H1 (cell line): ENCODE results near the gene RANBP17. TPM values are rescaled to one million over a fixed set of nuclear protein-coding genes. Genes with fewer than 3 reads are reported as not detected.

ENCODE experiments used
- CTCF ChIA-PET: fragments of 300-600 bp; sonication (Branson Sonifier 250); formaldehyde crosslinking; loops from one replicate; lab custom pipeline; 2021; ENCODE audit not compliant: partially characterized antibody; lab: Charles Lee
- POLR2A ChIA-PET: fragments of 300-600 bp; sonication (Branson Sonifier 250); formaldehyde crosslinking; loops from one replicate; lab custom pipeline; 2021; ENCODE audit warnings: inconsistent platforms; ENCODE audit not compliant: partially characterized antibody; lab: Charles Lee
- DNase-seq, 2 experiments: peaks; one replicate each; pipeline versions ENCODE4 v3.0.0 to v3.0.0-alpha.2; 2010 to 2022; ENCODE audit warnings: low spot score in 2 of 2, low read depth in 1 of 2, mixed read lengths in 1 of 2
- FAIRE-seq: peaks from 2 replicates; lab custom pipeline; 2011; peaks lifted over from hg19 to GRCh38; lab: Jason Lieb, UNC
- H2AFZ ChIP-seq: 2 replicates; pipeline ENCODE4 v1.8.1; 2012; ENCODE audit warnings: low read length, inconsistent platforms
- H2AK5ac ChIP-seq: 2 replicates; pipeline ENCODE4 v1.6.1; 2013; ENCODE audit warnings: low read depth, low read length
- H2BK120ac ChIP-seq: replicated peaks from 2 replicates; pipeline ENCODE3; 2013; ENCODE audit warnings: low read depth, low read length, inconsistent platforms
- H2BK12ac ChIP-seq: 2 replicates; pipeline ENCODE4 v1.6.1; 2013; ENCODE audit warnings: low read depth, low read length
- H2BK15ac ChIP-seq: 2 replicates; pipeline ENCODE4 v1.6.1; 2013; ENCODE audit warnings: low read length
- H2BK20ac ChIP-seq: 2 replicates; pipeline ENCODE4 v1.6.1; 2013; ENCODE audit warnings: low read length
- H2BK5ac ChIP-seq: 2 replicates; pipeline ENCODE4 v1.6.1; 2013; ENCODE audit warnings: low read depth, low read length
- H3K14ac ChIP-seq: 2 replicates; pipeline ENCODE4 v1.6.1; 2013; ENCODE audit warnings: inconsistent platforms; ENCODE audit not compliant: insufficient read length
- H3K18ac ChIP-seq: 2 replicates; pipeline ENCODE4 v1.6.1; 2013; ENCODE audit warnings: low read length; ENCODE audit errors: extremely low read depth
- H3K23ac ChIP-seq: 2 replicates; pipeline ENCODE4 v1.6.1; 2013; ENCODE audit warnings: inconsistent platforms; ENCODE audit not compliant: insufficient read length
- H3K23me2 ChIP-seq: 2 replicates; pipeline ENCODE4 v1.6.1; 2013; ENCODE audit warnings: low read depth, low read length
- H3K27ac ChIP-seq: 2 replicates; pipeline ENCODE4 v1.6.1; 2011; ENCODE audit warnings: low read depth, low read length, inconsistent platforms
- H3K27me3 ChIP-seq, 4 experiments: replicated peaks in 1 of 4; 1 replicate in 1 of 4; 2 replicates in 3 of 4; pipeline versions ENCODE4 v1.6.1 to v1.8.1; 2011 to 2013; ENCODE audit warnings: low read length in 3 of 4, mild to moderate bottlenecking in 3 of 4, inconsistent platforms in 2 of 4, mixed read lengths in 2 of 4, moderate library complexity in 1 of 4; ENCODE audit not compliant: control insufficient read depth in 3 of 4, insufficient read depth in 3 of 4; ENCODE audit errors: extremely low read depth in 1 of 4
- H3K36me3 ChIP-seq, 4 experiments: 2 replicates each; pipeline versions ENCODE4 v1.6.1 to v1.8.1; 2011 to 2013; ENCODE audit warnings: mild to moderate bottlenecking in 4 of 4, low read length in 3 of 4, moderate library complexity in 2 of 4, control low read depth in 1 of 4, inconsistent platforms in 1 of 4; ENCODE audit not compliant: insufficient read depth in 4 of 4, control insufficient read depth in 2 of 4
- H3K4ac ChIP-seq: replicated peaks from 2 replicates; pipeline ENCODE3; 2013; ENCODE audit warnings: low read length, low read depth, mixed read lengths, inconsistent platforms; ENCODE audit not compliant: insufficient read length
- H3K4me1 ChIP-seq, 4 experiments: replicated peaks in 1 of 4; 1 replicate in 1 of 4; 2 replicates in 3 of 4; pipeline versions ENCODE4 v1.6.1 to v1.8.1; 2011 to 2013; ENCODE audit warnings: low read length in 3 of 4, inconsistent platforms in 2 of 4, mixed read lengths in 1 of 4; ENCODE audit not compliant: insufficient read depth in 4 of 4, control insufficient read depth in 3 of 4
- H3K4me2 ChIP-seq, 2 experiments: 2 replicates each; pipeline versions ENCODE4 v1.6.1 to v1.8.1; 2011 to 2013; ENCODE audit warnings: low read depth in 2 of 2, low read length in 2 of 2, control low read depth in 1 of 2, inconsistent platforms in 1 of 2, mild to moderate bottlenecking in 1 of 2; ENCODE audit not compliant: insufficient read depth in 1 of 2
- H3K4me3 ChIP-seq, 4 experiments: fragments of 200-600, 300-600 bp in 1 of 4; sonication (generic), shearing (Covaris generic), sonication (Bioruptor Twin) in 1 of 4; 2 replicates each; pipeline versions ENCODE4 v1.5.1 to v1.8.1; 2011 to 2016; ENCODE audit warnings: low read length in 4 of 4, low read depth in 3 of 4, control low read depth in 2 of 4, inconsistent platforms in 2 of 4, mild to moderate bottlenecking in 2 of 4, mixed read lengths in 1 of 4, moderate library complexity in 1 of 4; ENCODE audit not compliant: insufficient read depth in 2 of 4; ENCODE audit errors: extremely low read depth in 1 of 4
- H3K56ac ChIP-seq: replicated peaks from 2 replicates; pipeline ENCODE3; 2013; ENCODE audit warnings: low read depth, mild to moderate bottlenecking, mixed read lengths, low read length, inconsistent platforms; ENCODE audit not compliant: insufficient read length
- H3K79me1 ChIP-seq: 2 replicates; pipeline ENCODE4 v1.6.1; 2013; ENCODE audit warnings: low read depth, low read length, control low read depth
- H3K79me2 ChIP-seq, 2 experiments: 2 replicates each; pipeline versions ENCODE4 v1.6.1 to v1.8.1; 2012 to 2013; ENCODE audit warnings: low read length in 2 of 2, mild to moderate bottlenecking in 2 of 2, inconsistent platforms in 1 of 2; ENCODE audit not compliant: insufficient read depth in 2 of 2, control insufficient read depth in 1 of 2
- H3K9ac ChIP-seq, 4 experiments: replicated peaks in 1 of 4; 1 replicate in 1 of 4; 2 replicates in 3 of 4; pipeline versions ENCODE4 v1.6.1 to v1.8.1; 2011 to 2013; ENCODE audit warnings: low read depth in 3 of 4, low read length in 3 of 4, control low read depth in 2 of 4, mild to moderate bottlenecking in 2 of 4, moderate library complexity in 2 of 4, inconsistent platforms in 1 of 4; ENCODE audit errors: extremely low read depth in 1 of 4
- H3K9me3 ChIP-seq, 2 experiments: 2 replicates each; pipeline versions ENCODE4 v1.6.1 to v1.8.1; 2012 to 2013; ENCODE audit warnings: mild to moderate bottlenecking in 2 of 2, moderate library complexity in 2 of 2, control low read depth in 1 of 2, inconsistent platforms in 1 of 2, low read depth in 1 of 2, low read length in 1 of 2, mixed read lengths in 1 of 2; ENCODE audit not compliant: insufficient read depth in 2 of 2
- H4K20me1 ChIP-seq, 2 experiments: replicated peaks in 1 of 2; 2 replicates each; pipeline versions ENCODE3 to v1.8.1; 2011 to 2013; ENCODE audit warnings: inconsistent platforms in 2 of 2, low read length in 2 of 2, mild to moderate bottlenecking in 1 of 2; ENCODE audit not compliant: insufficient read depth in 2 of 2, control insufficient read depth in 1 of 2
- H4K5ac ChIP-seq: 2 replicates; pipeline ENCODE4 v1.6.1; 2013; ENCODE audit warnings: low read length, low read depth, mixed read lengths, inconsistent platforms; ENCODE audit not compliant: insufficient read length
- H4K8ac ChIP-seq: 2 replicates; pipeline ENCODE4 v1.8.0; 2013; ENCODE audit warnings: mild to moderate bottlenecking, moderate library complexity, low read length, inconsistent platforms; ENCODE audit not compliant: insufficient read depth; ENCODE audit errors: extremely low read depth
- H4K91ac ChIP-seq: replicated peaks from 2 replicates; pipeline ENCODE3; 2013; ENCODE audit warnings: low read length, mixed read lengths, inconsistent platforms; ENCODE audit not compliant: insufficient read length
- BACH1 ChIP-seq: IDR thresholded peaks from 2 replicates; pipeline ENCODE4 v1.6.1; 2012; ENCODE audit warnings: low read length, improper control_type of control experiment
- GABPA ChIP-seq: IDR thresholded peaks from 2 replicates; pipeline ENCODE4 v1.6.1; 2011; ENCODE audit warnings: mild to moderate bottlenecking, low read length, moderate library complexity, borderline replicate concordance; ENCODE audit not compliant: insufficient read depth
- HDAC6 ChIP-seq: IDR thresholded peaks from one replicate; pipeline ENCODE4 v1.7.1; 2012; ENCODE audit warnings: low read depth, mild to moderate bottlenecking, inconsistent platforms, low read length, moderate library complexity
- RXRA ChIP-seq: IDR thresholded peaks from 2 replicates; pipeline ENCODE4 v1.6.1; 2011; ENCODE audit warnings: low read depth, mild to moderate bottlenecking, low read length, moderate library complexity; ENCODE audit not compliant: insufficient read depth
- SP1 ChIP-seq: IDR thresholded peaks from 2 replicates; pipeline ENCODE4 v1.6.1; 2011; ENCODE audit warnings: low read depth, low read length
- TEAD4 ChIP-seq: IDR thresholded peaks from 2 replicates; pipeline ENCODE4 v1.6.1; 2012; ENCODE audit warnings: low read depth, low read length, inconsistent platforms, mixed read lengths
- WGBS, 2 experiments: shearing (Covaris generic) in 1 of 2; methylation state at CpG; one replicate each; pipeline versions ENCODE4 v1.1.6 to v1.1.7; 2013 to 2015; ENCODE audit warnings: low lambda C conversion rate in 2 of 2, mixed read lengths in 2 of 2, inconsistent platforms in 1 of 2, low coverage in 1 of 2, missing lambda C conversion rate in 1 of 2; ENCODE audit not compliant: insufficient replicate concordance in 2 of 2, insufficient coverage in 1 of 2, insufficient read length in 1 of 2; ENCODE audit errors: extremely low coverage in 1 of 2, missing lambda C conversion rate in 1 of 2; 5-methylcytosine and 5-hydroxymethylcytosine counted together
- polyA plus RNA-seq, 7 experiments: library from polyadenylated mRNA; depleted of rRNA in 3 of 7; stranded (reverse) in 5 of 7; unstranded in 2 of 7; fragments of >200 nt in 5 of 7; fragments of 200-250 nt in 2 of 7; gene quantifications; 1 replicate in 5 of 7; 2 replicates in 1 of 7; 4 replicates in 1 of 7; pipeline versions ENCODE4 v1.2.1 to v1.2.3, GENCODE V29; 2011 to 2013; ENCODE audit warnings: missing spikeins in 2 of 7, mixed read lengths in 2 of 7
- total RNA-seq: library from RNA; stranded (reverse); fragmentation: NEBNext Ultra II Directional; extraction: Animal tissue kit (Norgen Biotek cat#: 25700); gene quantifications from 2 replicates; pipeline ENCODE4 v1.2.1, GENCODE V29; 2021

Gene RANBP17
- total and polyA plus RNA-seq, 2 of the 8 experiments (the other 6 are each of a cell fraction or from before 2014, with no cell fraction given) = 8.6 to 21.3 TPM

GRCh38 chr5:170848033-170848432 lies 13.8 kb upstream of the RANBP17 start:
- no peaks in the 10 kb centered on the region for H4K20me1 ChIP-seq
- no peak overlapping the region for H2BK12ac ChIP-seq
- H3K4me3 ChIP-seq = no peak overlapping the region
- no peak overlapping the region for H3K14ac ChIP-seq
- no peak overlapping the region for H2BK15ac ChIP-seq
- no peak overlapping the region for H3K23ac ChIP-seq
- no peaks in the 10 kb centered on the region for H3K79me1 ChIP-seq
- ChIA-PET CTCF (no interaction called here), POLR2A (no interaction called here)
- H3K4me1 ChIP-seq = no peaks in the 10 kb centered on the region
- TF ChIP-seq TEAD4 (no peak), BACH1 (no peak), GABPA (no peak), SP1 (no peak), RXRA (no peak), HDAC6 (no peak)
- no peak for FAIRE-seq
- no peak overlapping the region for H3K56ac ChIP-seq
- no peak overlapping the region for H3K9ac ChIP-seq
- no peaks in the 10 kb centered on the region for H3K79me2 ChIP-seq
- no peak overlapping the region for H4K91ac ChIP-seq
- no peaks in the 10 kb centered on the region for H3K36me3 ChIP-seq
- no peak overlapping the region for H2BK5ac ChIP-seq
- 92% methylated on average over 5 of the region's 5 CpGs; no CpG with 5 or more reads in 1 of the 2 experiments for WGBS, 2 experiments
- H2AK5ac ChIP-seq = no peak overlapping the region
- H2BK20ac ChIP-seq = no peak overlapping the region
- no peak overlapping the region for H3K18ac ChIP-seq
- H2AFZ ChIP-seq = no peak overlapping the region
- no peak overlapping the region for H3K27ac ChIP-seq
- H3K4me2 ChIP-seq = no peak overlapping the region
- H3K9me3 ChIP-seq = no peaks in the 10 kb centered on the region
- no peaks in the 10 kb centered on the region for H3K27me3 ChIP-seq
- H3K4ac ChIP-seq = no peak overlapping the region
- H4K5ac ChIP-seq = no peak overlapping the region
- no peak overlapping the region for H2BK120ac ChIP-seq
- DNase-seq = no peak
- H4K8ac ChIP-seq = no peak overlapping the region
- H3K23me2 ChIP-seq = no peaks in the 10 kb centered on the region; the same call in 1 of the 2 replicates
